Activated naive CD8-positive, alpha-beta T cell treated with anti-CD3 and anti-CD28 coated beads, Interleukin-2, amount 10 ng/mL, durations not matched to agents 7 days and 5 days (primary cell): ENCODE data around the gene CLTA. TPM values are rescaled to one million over a fixed set of nuclear protein-coding genes. Genes with fewer than 3 reads are reported as not detected.

Experiments
- ATAC-seq: fragments of 150-1000 bp; cut with Tn5 transposase; one replicate; pipeline ENCODE4 v1.10.0; 2021; ENCODE audit warnings: low read depth, moderate library complexity
- POLR2A ChIA-PET: fragments of 350-600 bp; sonication (Branson Sonifier 250); formaldehyde crosslinking; loops from one replicate; lab custom pipeline; 2021; ENCODE audit warnings: antibody characterized with exemption; lab: Charles Lee
- DNase-seq: peaks from one replicate; pipeline ENCODE4 v3.0.0; 2021
- H3K27ac Mint-ChIP-seq: one replicate; pipeline ENCODE4 v1.8.0; 2022; ENCODE audit warnings: mild to moderate bottlenecking, mixed read lengths
- H3K27me3 Mint-ChIP-seq: one replicate; pipeline ENCODE4 v1.8.0; 2022; ENCODE audit warnings: mild to moderate bottlenecking, moderate library complexity, mixed read lengths
- H3K36me3 Mint-ChIP-seq: one replicate; pipeline ENCODE4 v1.8.0; 2021; ENCODE audit warnings: mild to moderate bottlenecking, mixed read lengths
- H3K4me1 Mint-ChIP-seq: one replicate; pipeline ENCODE4 v1.8.0; 2021; ENCODE audit warnings: mixed read lengths
- H3K4me3 Mint-ChIP-seq: one replicate; pipeline ENCODE4 v1.8.0; 2022; ENCODE audit warnings: mild to moderate bottlenecking, moderate library complexity, mixed read lengths
- H3K9me3 Mint-ChIP-seq: one replicate; pipeline ENCODE4 v1.8.0; 2021; ENCODE audit warnings: mixed read lengths
- total RNA-seq, 2 experiments: library from RNA; stranded (reverse); gene quantifications; one replicate each; pipeline ENCODE4 v1.2.3, GENCODE V29; 2021

The CLTA gene, protein sequence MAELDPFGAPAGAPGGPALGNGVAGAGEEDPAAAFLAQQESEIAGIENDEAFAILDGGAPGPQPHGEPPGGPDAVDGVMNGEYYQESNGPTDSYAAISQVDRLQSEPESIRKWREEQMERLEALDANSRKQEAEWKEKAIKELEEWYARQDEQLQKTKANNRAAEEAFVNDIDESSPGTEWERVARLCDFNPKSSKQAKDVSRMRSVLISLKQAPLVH
- total RNA-seq: 100 to 1,000 TPM; 119 to 123 TPM

DNA sequence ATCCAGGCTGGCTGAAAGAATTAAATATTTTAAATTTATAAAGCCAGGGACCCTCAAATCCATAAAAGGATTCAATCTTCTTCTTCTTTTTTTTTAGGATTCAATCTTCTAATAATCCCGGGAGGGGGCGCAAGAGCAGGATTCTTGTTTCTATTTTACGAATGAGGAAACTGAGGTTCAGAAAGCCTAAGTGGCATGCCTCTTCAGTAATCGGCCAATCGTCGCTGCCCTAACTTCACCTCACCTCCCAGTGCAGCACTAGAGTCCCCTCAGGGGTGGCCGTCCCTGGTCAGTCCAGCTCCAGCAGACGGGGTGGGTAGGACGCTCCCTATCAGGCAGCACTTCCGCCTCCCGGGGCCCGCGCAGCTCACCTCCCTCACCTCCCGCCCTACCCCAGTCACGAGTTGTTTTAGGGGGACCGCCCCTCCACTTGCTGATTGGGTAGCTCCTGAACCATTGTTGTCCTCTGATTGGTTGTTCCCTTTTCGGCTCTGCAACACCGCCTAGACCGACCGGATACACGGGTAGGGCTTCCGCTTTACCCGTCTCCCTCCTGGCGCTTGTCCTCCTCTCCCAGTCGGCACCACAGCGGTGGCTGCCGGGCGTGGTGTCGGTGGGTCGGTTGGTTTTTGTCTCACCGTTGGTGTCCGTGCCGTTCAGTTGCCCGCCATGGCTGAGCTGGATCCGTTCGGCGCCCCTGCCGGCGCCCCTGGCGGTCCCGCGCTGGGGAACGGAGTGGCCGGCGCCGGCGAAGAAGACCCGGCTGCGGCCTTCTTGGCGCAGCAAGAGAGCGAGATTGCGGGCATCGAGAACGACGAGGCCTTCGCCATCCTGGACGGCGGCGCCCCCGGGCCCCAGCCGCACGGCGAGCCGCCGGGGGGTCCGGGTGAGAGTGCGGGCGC, at the start of gene CLTA:
Gene CLTA, plus strand, starts transcription at position 534 of the 902 bp plus-strand sequence. Its CDS starts 136 bp downstream, at position 670.
- Mint-ChIP-seq H3K4me1 (peaks cover 50% of the 10 kb centered on the region), H3K9me3 (no peaks in the 10 kb centered on the region), H3K27me3 (peaks cover 11% of the 10 kb centered on the region), H3K27ac (peak within 1 kb of the TSS; percentile 82), H3K36me3 (peaks cover 12% of the 10 kb centered on the region), H3K4me3 (peak within 1 kb of the TSS; percentile 97)
- POLR2A ChIA-PET: interaction anchor here (0.6 to 3.0 kb wide), 19 partner anchors 11 to 460 kb away, joined by 3 to 20 read pairs (median 8); partner anchors contain the start of genes GLIPR2 and GNE
- ATAC-seq (peak; percentile 99), DNase-seq (peak; percentile 88)

- POLR2A ChIA-PET: no interaction called here
- peaks cover 40% of the 10 kb centered on the region for H3K36me3 Mint-ChIP-seq
- no peaks in the 10 kb centered on the region for H3K27me3 Mint-ChIP-seq
- peak overlapping the region; percentile 96 for H3K4me3 Mint-ChIP-seq
- H3K9me3 Mint-ChIP-seq: peaks cover 9% of the 10 kb centered on the region
- DNase-seq (no peak), ATAC-seq (no peak)
- peaks cover 87% of the 10 kb centered on the region for H3K4me1 Mint-ChIP-seq
- peak overlapping the region; percentile 85 for H3K27ac Mint-ChIP-seq
Observed at GRCh38 chr9:36141288-36141687, 49.4 kb upstream of the CLTA start.

- ATAC-seq: no peak
- H3K27ac Mint-ChIP-seq: peak overlapping the region; percentile 67
- no peaks in the 10 kb centered on the region for H3K27me3 Mint-ChIP-seq
- H3K9me3 Mint-ChIP-seq: peaks cover 11% of the 10 kb centered on the region
- H3K36me3 Mint-ChIP-seq: peaks cover 42% of the 10 kb centered on the region
- H3K4me1 Mint-ChIP-seq: peaks cover 89% of the 10 kb centered on the region
- DNase-seq: no peak
- H3K4me3 Mint-ChIP-seq: peak overlapping the region; percentile 52
- POLR2A ChIA-PET: no interaction called here
Observed at GRCh38 chr9:36141761-36142160, 49.0 kb upstream of the CLTA start.

GRCh38 chr9:36142510-36143244, 48.0 kb upstream of the CLTA start:
- no peak for DNase-seq
- POLR2A ChIA-PET: interaction anchor here (0.7 to 1.4 kb wide), 4 partner anchors 8 to 48 kb away, joined by 3 to 6 read pairs (median 5); partner anchors contain the start of gene CLTA
- Mint-ChIP-seq H3K27ac (peak overlapping the region; percentile 96), H3K4me3 (peak overlapping the region; percentile 84), H3K9me3 (peaks cover 11% of the 10 kb centered on the region), H3K36me3 (peaks cover 50% of the 10 kb centered on the region), H3K27me3 (no peaks in the 10 kb centered on the region), H3K4me1 (peaks cover 89% of the 10 kb centered on the region)
- ATAC-seq: no peak

GRCh38 chr9:36143245-36143641, 47.5 kb upstream of the CLTA start:
- H3K27me3 Mint-ChIP-seq: no peaks in the 10 kb centered on the region
- H3K36me3 Mint-ChIP-seq: peaks cover 53% of the 10 kb centered on the region
- peak overlapping the region; percentile 84 for H3K4me3 Mint-ChIP-seq
- H3K27ac Mint-ChIP-seq: peak overlapping the region; percentile 96
- no peak for ATAC-seq
- H3K4me1 Mint-ChIP-seq: peaks cover 90% of the 10 kb centered on the region
- DNase-seq: no peak
- H3K9me3 Mint-ChIP-seq: peaks cover 11% of the 10 kb centered on the region
- POLR2A ChIA-PET: interaction anchor here (0.9 to 2.5 kb wide), 5 partner anchors 8 to 47 kb away, joined by 3 to 13 read pairs (median 6); partner anchors contain the start of gene CLTA

- peaks cover 11% of the 10 kb centered on the region for H3K9me3 Mint-ChIP-seq
- H3K27ac Mint-ChIP-seq: peak overlapping the region; percentile 96
- POLR2A ChIA-PET: interaction anchor here (0.9 to 2.5 kb wide), 6 partner anchors 10 to 49 kb away, joined by 3 to 13 read pairs (median 3); partner anchors contain the start of gene CLTA
- peak overlapping the region; percentile 84 for H3K4me3 Mint-ChIP-seq
- no peaks in the 10 kb centered on the region for H3K27me3 Mint-ChIP-seq
- ATAC-seq (peak; percentile 53), DNase-seq (no peak)
- peaks cover 86% of the 10 kb centered on the region for H3K4me1 Mint-ChIP-seq
- H3K36me3 Mint-ChIP-seq: peaks cover 46% of the 10 kb centered on the region
Observed at GRCh38 chr9:36144309-36145232, 46.1 kb upstream of the CLTA start.

GRCh38 chr9:36145970-36146369, 44.8 kb upstream of the CLTA start:
- ATAC-seq (no peak), DNase-seq (no peak)
- POLR2A ChIA-PET: no interaction called here
- Mint-ChIP-seq H3K9me3 (peaks cover 11% of the 10 kb centered on the region), H3K4me1 (peaks cover 85% of the 10 kb centered on the region), H3K27me3 (no peaks in the 10 kb centered on the region), H3K36me3 (peaks cover 51% of the 10 kb centered on the region), H3K4me3 (no peak overlapping the region), H3K27ac (peak overlapping the region; percentile 96)

- ATAC-seq (no peak), DNase-seq (no peak)
- Mint-ChIP-seq H3K36me3 (peaks cover 55% of the 10 kb centered on the region), H3K4me1 (peaks cover 84% of the 10 kb centered on the region), H3K9me3 (peaks cover 11% of the 10 kb centered on the region), H3K27me3 (no peaks in the 10 kb centered on the region), H3K27ac (peak overlapping the region; percentile 63), H3K4me3 (no peak overlapping the region)
- POLR2A ChIA-PET: no interaction called here
Observed at GRCh38 chr9:36146651-36147050, 44.1 kb upstream of the CLTA start.

GRCh38 chr9:36147441-36148175, 43.1 kb upstream of the CLTA start:
- peaks cover 52% of the 10 kb centered on the region for H3K36me3 Mint-ChIP-seq

GRCh38 chr9:36148311-36149051, 42.2 kb upstream of the CLTA start:
- peak; percentile 31 for ATAC-seq
- Mint-ChIP-seq H3K4me3 (peak overlapping the region; percentile 8), H3K27ac (peak overlapping the region; percentile 62), H3K4me1 (peaks cover 81% of the 10 kb centered on the region), H3K36me3 (peaks cover 52% of the 10 kb centered on the region), H3K9me3 (peaks cover 11% of the 10 kb centered on the region), H3K27me3 (no peaks in the 10 kb centered on the region)
- peak; percentile 71 for DNase-seq
- POLR2A ChIA-PET: interaction anchor here (0.9 to 2.6 kb wide), 3 partner anchors 9 to 42 kb away, joined by 3 to 18 read pairs (median 6); partner anchors contain the start of gene CLTA

More at GRCh38 chr9:36147441-36148175, 43.1 kb upstream of the CLTA start:
- H3K4me3 Mint-ChIP-seq: no peak overlapping the region
- no peaks in the 10 kb centered on the region for H3K27me3 Mint-ChIP-seq
- H3K4me1 Mint-ChIP-seq: peaks cover 83% of the 10 kb centered on the region
- POLR2A ChIA-PET: interaction anchor here (2.6 kb wide), 1 partner anchor 8 kb away, joined by 18 read pairs; no protein-coding TSS in a partner anchor
- H3K27ac Mint-ChIP-seq: peak overlapping the region; percentile 63
- ATAC-seq: no peak
- peaks cover 11% of the 10 kb centered on the region for H3K9me3 Mint-ChIP-seq
- DNase-seq: no peak

DNA sequence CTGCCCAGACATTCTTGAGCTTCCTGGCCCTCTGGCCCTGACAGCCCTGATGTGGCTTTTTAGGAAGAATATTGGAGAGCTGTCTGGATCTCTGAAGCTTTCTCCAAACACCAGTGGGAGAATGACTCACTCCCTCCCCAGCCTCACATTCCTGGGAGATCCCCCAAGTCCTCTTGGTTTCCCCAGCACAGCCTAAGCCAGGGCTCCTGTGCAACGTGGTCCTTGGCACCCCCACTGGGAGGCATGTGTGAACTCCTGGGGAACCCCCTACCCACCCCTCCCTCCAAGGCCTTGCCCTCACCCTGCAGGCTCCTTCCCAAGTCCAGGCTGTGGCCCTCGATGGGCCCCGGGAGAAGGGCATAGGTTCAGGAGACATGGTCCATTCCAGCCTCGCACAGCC, 41.5 kb upstream of the CLTA start:
- Mint-ChIP-seq H3K27me3 (no peaks in the 10 kb centered on the region), H3K9me3 (peaks cover 11% of the 10 kb centered on the region), H3K4me3 (peak overlapping the region; percentile 8), H3K36me3 (peaks cover 48% of the 10 kb centered on the region), H3K27ac (peak overlapping the region; percentile 62), H3K4me1 (peaks cover 79% of the 10 kb centered on the region)
- POLR2A ChIA-PET: interaction anchor here (0.9 to 2.6 kb wide), 3 partner anchors 9 to 42 kb away, joined by 3 to 18 read pairs (median 6); partner anchors contain the start of gene CLTA
- ATAC-seq: no peak
- DNase-seq: no peak
